Measurements from ENCODE around the gene APBA1. TPM values are rescaled to one million over a fixed set of nuclear protein-coding genes. Genes with fewer than 3 reads are reported as not detected.

The APBA1 gene
- total and polyA plus RNA-seq, 2 of the 8 experiments (the other 6 are each of a cell fraction or from before 2014, with no cell fraction given), result 0.36 to 0.60 TPM

DNA sequence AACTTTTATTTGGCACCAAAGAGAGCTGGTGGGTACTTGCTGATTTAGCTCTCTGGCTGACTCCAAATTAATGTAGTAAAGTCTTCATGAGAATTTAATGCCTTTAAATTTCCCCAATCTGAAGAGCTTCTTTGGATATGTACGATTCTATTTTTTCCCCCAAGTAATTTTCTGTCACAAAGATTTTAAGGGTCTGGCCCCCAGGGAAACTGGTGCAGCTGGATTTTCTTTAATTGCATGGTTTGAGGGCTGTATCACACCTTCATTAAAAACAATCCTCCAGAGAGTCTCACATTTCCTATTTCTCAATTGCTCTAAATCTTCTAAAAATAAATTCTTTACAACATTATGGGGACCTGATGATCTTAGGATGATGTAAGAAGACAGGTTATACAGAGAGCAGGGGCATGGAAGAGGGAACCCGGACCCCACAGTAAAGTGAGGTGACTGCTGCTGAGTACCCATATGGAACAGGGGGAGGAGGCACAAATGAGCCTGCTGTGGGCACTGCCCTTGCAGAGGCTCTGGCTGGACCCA lies 188.2 kb downstream of the APBA1 start:
- H4K8ac ChIP-seq (ENCODE audit: extremely low read depth, insufficient read depth, low read length), result no peak overlapping the region
- H4K5ac ChIP-seq (ENCODE audit: insufficient read length, low read depth, low read length), result no peak overlapping the region
- no peaks in the 10 kb centered on the region for H3K9me3 ChIP-seq (ENCODE audit: insufficient read depth in 2 of 2, low read depth in 1 of 2, low read length in 1 of 2)
- ChIA-PET POLR2A (ENCODE audit: partially characterized antibody) (interaction anchor here (0.9 kb wide), 1 partner anchor 18 kb away, joined by 3 read pairs; no protein-coding TSS in a partner anchor), CTCF (ENCODE audit: partially characterized antibody) (interaction anchor here (0.7 to 1.6 kb wide), 2 partner anchors 62 to 208 kb away, joined by 3 to 8 read pairs; no protein-coding TSS in a partner anchor)
- no peak overlapping the region for H3K4me3 ChIP-seq (ENCODE audit: extremely low read depth in 1 of 4, insufficient read depth in 2 of 4, low read depth in 3 of 4, low read length in 4 of 4)
- no peak overlapping the region for H2BK12ac ChIP-seq (ENCODE audit: low read depth, low read length)
- H2AFZ ChIP-seq (ENCODE audit: low read length), result no peak overlapping the region
- no peak overlapping the region for H2BK5ac ChIP-seq (ENCODE audit: low read depth, low read length)
- no peaks in the 10 kb centered on the region for H3K79me1 ChIP-seq (ENCODE audit: low read depth, low read length)
- no peak overlapping the region for H3K27ac ChIP-seq (ENCODE audit: low read depth, low read length)
- H3K79me2 ChIP-seq (ENCODE audit: control insufficient read depth in 1 of 2, insufficient read depth in 2 of 2, low read length in 2 of 2), result no peaks in the 10 kb centered on the region
- no peaks in the 10 kb centered on the region for H3K27me3 ChIP-seq (replicated peaks in 1 of 4; ENCODE audit: control insufficient read depth in 3 of 4, extremely low read depth in 1 of 4, insufficient read depth in 3 of 4, low read length in 3 of 4)
- DNase-seq (ENCODE audit: low read depth in 1 of 2, low spot score in 2 of 2) (no peak), FAIRE-seq (no peak)
- H3K4me1 ChIP-seq (replicated peaks in 1 of 4; ENCODE audit: control insufficient read depth in 3 of 4, insufficient read depth in 4 of 4, low read length in 3 of 4), result peaks cover 0 to 3% (median 2%) of the 10 kb centered on the region in 4 experiments; a peak in 2 of 7 replicates
- no peak overlapping the region for H2BK15ac ChIP-seq (ENCODE audit: low read length)
- H2BK20ac ChIP-seq (ENCODE audit: low read length), result no peak overlapping the region
- no peak overlapping the region for H3K4me2 ChIP-seq (ENCODE audit: insufficient read depth in 1 of 2, low read depth in 2 of 2, low read length in 2 of 2)
- H3K14ac ChIP-seq (ENCODE audit: insufficient read length), result no peak overlapping the region
- H3K56ac ChIP-seq (replicated peaks; ENCODE audit: insufficient read length, low read depth, low read length), result no peak overlapping the region
- no peak overlapping the region for H2BK120ac ChIP-seq (replicated peaks; ENCODE audit: low read depth, low read length)
- H3K9ac ChIP-seq (replicated peaks in 1 of 4; ENCODE audit: extremely low read depth in 1 of 4, low read depth in 3 of 4, low read length in 3 of 4), result no peak overlapping the region
- TF ChIP-seq ATF2 (IDR thresholded peaks at IDR 0.05; ENCODE audit: low read length), result no peak
- no peak for TF ChIP-seq BACH1 (IDR thresholded peaks at IDR 0.05; ENCODE audit: low read length)
- no peak for TF ChIP-seq ASH2L (IDR thresholded peaks at IDR 0.05; ENCODE audit: low read length)
- no peak for TF ChIP-seq SP1 (IDR thresholded peaks at IDR 0.05; ENCODE audit: low read depth, low read length)
- TF ChIP-seq TEAD4 (IDR thresholded peaks at IDR 0.05; ENCODE audit: low read depth, low read length), result no peak
- no peak for TF ChIP-seq TAF1 (IDR thresholded peaks at IDR 0.05; ENCODE audit: low read depth, low read length)
- no peak overlapping the region for H3K23ac ChIP-seq (ENCODE audit: insufficient read length)
- H4K20me1 ChIP-seq (replicated peaks in 1 of 2; ENCODE audit: control insufficient read depth in 1 of 2, insufficient read depth in 2 of 2, low read length in 2 of 2), result no peaks in the 10 kb centered on the region
- no peak overlapping the region for H3K4ac ChIP-seq (replicated peaks; ENCODE audit: insufficient read length, low read depth, low read length)
- H2AK5ac ChIP-seq (ENCODE audit: low read depth, low read length), result no peak overlapping the region
- H4K91ac ChIP-seq (replicated peaks; ENCODE audit: insufficient read length, low read length), result no peak overlapping the region
- H3K36me3 ChIP-seq (ENCODE audit: control insufficient read depth in 2 of 4, insufficient read depth in 4 of 4, low read length in 3 of 4), result no peaks in the 10 kb centered on the region
- no peak overlapping the region for H3K18ac ChIP-seq (ENCODE audit: extremely low read depth, low read length)
- no peaks in the 10 kb centered on the region for H3K23me2 ChIP-seq (ENCODE audit: low read depth, low read length)
- 89% methylated on average over 2 of the region's 2 CpGs; no CpG with 5 or more reads in 1 of the 2 experiments for WGBS, 2 experiments (ENCODE audit: extremely low coverage in 1 of 2, insufficient coverage in 1 of 2, insufficient read length in 1 of 2, insufficient replicate concordance in 2 of 2, low coverage in 1 of 2, low lambda C conversion rate in 2 of 2, missing lambda C conversion rate in 1 of 2)

Data from H1 (cell line).